ENCODE data around the gene TKT. TPM values are rescaled to one million over a fixed set of nuclear protein-coding genes. Genes with fewer than 3 reads are reported as not detected.

TKT gene
- total and polyA plus RNA-seq, 2 experiments from 2014 or later, result 584 to 1,411 TPM

DNA sequence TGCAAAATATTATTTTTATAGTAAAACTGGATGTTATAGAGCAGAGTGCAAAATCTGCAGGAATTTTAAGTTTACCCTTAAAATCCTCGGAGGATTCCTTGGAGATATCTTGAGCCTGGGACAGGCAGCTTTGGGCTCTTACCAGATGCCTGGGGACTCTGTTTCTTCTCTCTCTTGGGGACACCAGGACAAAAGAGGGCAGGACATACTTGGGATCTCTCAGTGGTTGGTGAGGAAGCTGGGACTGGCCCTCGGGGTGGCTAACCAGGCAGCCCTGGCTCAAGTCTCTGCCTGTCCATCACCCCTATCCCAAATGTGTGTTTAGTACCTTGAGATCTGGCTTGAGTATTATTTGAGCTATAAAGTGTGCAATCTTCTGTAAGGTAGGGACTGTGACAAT is 38.6 kb downstream of the TKT start (continued):
- TF ChIP-seq, protein P1, sequence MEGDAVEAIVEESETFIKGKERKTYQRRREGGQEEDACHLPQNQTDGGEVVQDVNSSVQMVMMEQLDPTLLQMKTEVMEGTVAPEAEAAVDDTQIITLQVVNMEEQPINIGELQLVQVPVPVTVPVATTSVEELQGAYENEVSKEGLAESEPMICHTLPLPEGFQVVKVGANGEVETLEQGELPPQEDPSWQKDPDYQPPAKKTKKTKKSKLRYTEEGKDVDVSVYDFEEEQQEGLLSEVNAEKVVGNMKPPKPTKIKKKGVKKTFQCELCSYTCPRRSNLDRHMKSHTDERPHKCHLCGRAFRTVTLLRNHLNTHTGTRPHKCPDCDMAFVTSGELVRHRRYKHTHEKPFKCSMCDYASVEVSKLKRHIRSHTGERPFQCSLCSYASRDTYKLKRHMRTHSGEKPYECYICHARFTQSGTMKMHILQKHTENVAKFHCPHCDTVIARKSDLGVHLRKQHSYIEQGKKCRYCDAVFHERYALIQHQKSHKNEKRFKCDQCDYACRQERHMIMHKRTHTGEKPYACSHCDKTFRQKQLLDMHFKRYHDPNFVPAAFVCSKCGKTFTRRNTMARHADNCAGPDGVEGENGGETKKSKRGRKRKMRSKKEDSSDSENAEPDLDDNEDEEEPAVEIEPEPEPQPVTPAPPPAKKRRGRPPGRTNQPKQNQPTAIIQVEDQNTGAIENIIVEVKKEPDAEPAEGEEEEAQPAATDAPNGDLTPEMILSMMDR (conservative IDR thresholded peaks at IDR 0.05; ENCODE audit: low read depth in 2 of 2), result no peak
- TF ChIP-seq, protein P2, sequence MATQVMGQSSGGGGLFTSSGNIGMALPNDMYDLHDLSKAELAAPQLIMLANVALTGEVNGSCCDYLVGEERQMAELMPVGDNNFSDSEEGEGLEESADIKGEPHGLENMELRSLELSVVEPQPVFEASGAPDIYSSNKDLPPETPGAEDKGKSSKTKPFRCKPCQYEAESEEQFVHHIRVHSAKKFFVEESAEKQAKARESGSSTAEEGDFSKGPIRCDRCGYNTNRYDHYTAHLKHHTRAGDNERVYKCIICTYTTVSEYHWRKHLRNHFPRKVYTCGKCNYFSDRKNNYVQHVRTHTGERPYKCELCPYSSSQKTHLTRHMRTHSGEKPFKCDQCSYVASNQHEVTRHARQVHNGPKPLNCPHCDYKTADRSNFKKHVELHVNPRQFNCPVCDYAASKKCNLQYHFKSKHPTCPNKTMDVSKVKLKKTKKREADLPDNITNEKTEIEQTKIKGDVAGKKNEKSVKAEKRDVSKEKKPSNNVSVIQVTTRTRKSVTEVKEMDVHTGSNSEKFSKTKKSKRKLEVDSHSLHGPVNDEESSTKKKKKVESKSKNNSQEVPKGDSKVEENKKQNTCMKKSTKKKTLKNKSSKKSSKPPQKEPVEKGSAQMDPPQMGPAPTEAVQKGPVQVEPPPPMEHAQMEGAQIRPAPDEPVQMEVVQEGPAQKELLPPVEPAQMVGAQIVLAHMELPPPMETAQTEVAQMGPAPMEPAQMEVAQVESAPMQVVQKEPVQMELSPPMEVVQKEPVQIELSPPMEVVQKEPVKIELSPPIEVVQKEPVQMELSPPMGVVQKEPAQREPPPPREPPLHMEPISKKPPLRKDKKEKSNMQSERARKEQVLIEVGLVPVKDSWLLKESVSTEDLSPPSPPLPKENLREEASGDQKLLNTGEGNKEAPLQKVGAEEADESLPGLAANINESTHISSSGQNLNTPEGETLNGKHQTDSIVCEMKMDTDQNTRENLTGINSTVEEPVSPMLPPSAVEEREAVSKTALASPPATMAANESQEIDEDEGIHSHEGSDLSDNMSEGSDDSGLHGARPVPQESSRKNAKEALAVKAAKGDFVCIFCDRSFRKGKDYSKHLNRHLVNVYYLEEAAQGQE (IDR thresholded peaks at IDR 0.05; ENCODE audit: unreplicated experiment), result no peak
- TF ChIP-seq ZNF114 (CRISPR knock-in tag; IDR thresholded peaks at IDR 0.05) (no peak), CREB1 (CRISPR knock-in tag; IDR thresholded peaks at IDR 0.05; ENCODE audit: low read depth) (no peak)
- TF ChIP-seq, protein P3, sequence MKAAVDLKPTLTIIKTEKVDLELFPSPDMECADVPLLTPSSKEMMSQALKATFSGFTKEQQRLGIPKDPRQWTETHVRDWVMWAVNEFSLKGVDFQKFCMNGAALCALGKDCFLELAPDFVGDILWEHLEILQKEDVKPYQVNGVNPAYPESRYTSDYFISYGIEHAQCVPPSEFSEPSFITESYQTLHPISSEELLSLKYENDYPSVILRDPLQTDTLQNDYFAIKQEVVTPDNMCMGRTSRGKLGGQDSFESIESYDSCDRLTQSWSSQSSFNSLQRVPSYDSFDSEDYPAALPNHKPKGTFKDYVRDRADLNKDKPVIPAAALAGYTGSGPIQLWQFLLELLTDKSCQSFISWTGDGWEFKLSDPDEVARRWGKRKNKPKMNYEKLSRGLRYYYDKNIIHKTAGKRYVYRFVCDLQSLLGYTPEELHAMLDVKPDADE (IDR thresholded peaks at IDR 0.05), result no peak

DNA sequence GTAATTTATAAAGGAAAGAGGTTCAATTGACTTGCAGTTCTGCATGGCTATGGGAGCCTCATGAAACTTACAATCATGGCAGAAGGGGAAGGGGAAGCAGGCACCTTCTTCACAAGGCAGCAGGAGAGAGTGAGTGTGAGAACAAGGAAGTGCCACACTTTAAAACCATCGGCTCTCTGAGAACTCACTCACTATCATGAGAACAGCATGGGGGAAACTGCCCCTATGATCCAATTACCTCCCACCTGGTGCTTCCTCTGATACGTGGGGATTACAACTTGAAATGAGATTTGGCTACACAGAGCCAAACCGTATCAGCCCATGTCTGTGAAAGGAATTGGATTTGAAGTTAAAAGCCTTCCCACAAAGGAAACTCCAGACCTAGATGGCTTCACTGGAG is 39.1 kb downstream of the TKT start:
- ATAC-seq (no peak), DNase-seq (ENCODE audit: low spot score) (no peak)
- no peak overlapping the region for H2AFZ ChIP-seq
- no peak overlapping the region for H3K4me3 ChIP-seq
- peaks cover 8% of the 10 kb centered on the region; the same call in 2 of the 3 replicates for H3K36me3 Mint-ChIP-seq (ENCODE audit: low read depth)
- no peak overlapping the region for H3K4me2 ChIP-seq
- H3F3A ChIP-seq (replicated peaks; ENCODE audit: low read depth), result peaks cover 12% of the 10 kb centered on the region; the same call in 1 of the 2 replicates
- no peak overlapping the region for H3K27ac ChIP-seq (ENCODE audit: low read depth)
- H3K36me3 ChIP-seq (ENCODE audit: insufficient read depth), result no peaks in the 10 kb centered on the region
- H3K9me2 ChIP-seq (ENCODE audit: insufficient read depth), result no peaks in the 10 kb centered on the region
- H3K4me3 Mint-ChIP-seq, result no peak overlapping the region
- H3K27me3 ChIP-seq (ENCODE audit: insufficient read depth), result no peaks in the 10 kb centered on the region
- no peaks in the 10 kb centered on the region for H3K4me1 ChIP-seq (ENCODE audit: insufficient read depth)
- H3K4me1 Mint-ChIP-seq, result no peaks in the 10 kb centered on the region; the same call in 2 of the 3 replicates
- 0 out of 3 replicates have a peak, but pooled peaks cover 3% of the 10 kb centered on the region for H3K9me3 Mint-ChIP-seq
- no peak overlapping the region for H3K27ac Mint-ChIP-seq
- no peaks in the 10 kb centered on the region for H3K79me2 ChIP-seq (replicated peaks; ENCODE audit: insufficient read depth)
- H3K27me3 Mint-ChIP-seq (ENCODE audit: insufficient read depth, low read depth, poor library complexity), result peaks cover 38% of the 10 kb centered on the region
- H4K20me1 ChIP-seq (replicated peaks; ENCODE audit: insufficient read depth), result no peaks in the 10 kb centered on the region
- TF ChIP-seq, protein P2 (IDR thresholded peaks at IDR 0.05; ENCODE audit: unreplicated experiment), result no peak
- TF ChIP-seq NANOG (IDR thresholded peaks at IDR 0.05; ENCODE audit: borderline replicate concordance) (no peak), STAT1 (IDR thresholded peaks at IDR 0.05; ENCODE audit: unreplicated experiment) (no peak), EZH2 (IDR thresholded peaks at IDR 0.05; ENCODE audit: low read depth, unreplicated experiment) (no peak)
- TF ChIP-seq, protein P1 (conservative IDR thresholded peaks at IDR 0.05; ENCODE audit: low read depth in 2 of 2), result no peak
